Stimulated activated naive CD8-positive, alpha-beta T cell treated with anti-CD3 and anti-CD28 coated beads, Interleukin-15, Interleukin-2, amounts not matched to agents 100 U/mL and 50 U/mL, for 24 hours (primary cell): ENCODE data around the gene FNBP1.

Experiments
- ATAC-seq: fragments of 150-1000 bp; cut with Tn5 transposase; one replicate; pipeline ENCODE4 v1.10.0; 2021
- DNase-seq: peaks from one replicate; pipeline ENCODE4 v3.0.0; 2021

Gene FNBP1

GRCh38 chr9:129875181-129875611 lies 167.8 kb downstream of the FNBP1 start:
- DNase-seq (no peak), ATAC-seq (no peak)

- DNase-seq (no peak), ATAC-seq (no peak)
Observed at GRCh38 chr9:129874261-129875101, 168.5 kb downstream of the FNBP1 start.

GRCh38 chr9:129873563-129874190 lies 169.3 kb downstream of the FNBP1 start:
- ATAC-seq: no peak
- no peak for DNase-seq

DNA sequence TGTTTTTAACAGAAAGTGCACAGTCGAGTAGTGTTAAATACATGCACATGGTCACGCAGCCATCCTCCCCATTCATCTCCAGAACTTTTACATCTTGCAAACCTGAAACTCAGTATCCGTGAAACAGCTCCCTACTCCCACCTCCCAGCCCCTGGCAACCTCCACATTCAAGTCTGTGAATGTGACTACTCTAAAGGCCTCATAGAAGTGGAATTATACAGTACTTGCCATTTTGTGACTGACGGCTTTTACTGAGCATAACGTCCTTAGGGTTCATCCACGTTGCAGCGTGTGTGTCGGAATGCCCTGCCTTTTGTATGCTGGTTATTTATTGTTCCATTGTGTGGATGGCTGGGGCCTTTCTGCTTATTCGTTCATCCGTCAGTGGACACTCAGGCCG lies 171.9 kb downstream of the FNBP1 start:
- ATAC-seq: no peak

GRCh38 chr9:129869585-129870501 lies 173.1 kb downstream of the FNBP1 start:
- ATAC-seq (no peak), DNase-seq (no peak)

More for the DNA sequence above, 171.9 kb downstream of the FNBP1 start:
- DNase-seq: no peak

GRCh38 chr9:129868872-129869486 lies 174.0 kb downstream of the FNBP1 start:
- ATAC-seq (peak; percentile 88), DNase-seq (peak; percentile 81)

DNA sequence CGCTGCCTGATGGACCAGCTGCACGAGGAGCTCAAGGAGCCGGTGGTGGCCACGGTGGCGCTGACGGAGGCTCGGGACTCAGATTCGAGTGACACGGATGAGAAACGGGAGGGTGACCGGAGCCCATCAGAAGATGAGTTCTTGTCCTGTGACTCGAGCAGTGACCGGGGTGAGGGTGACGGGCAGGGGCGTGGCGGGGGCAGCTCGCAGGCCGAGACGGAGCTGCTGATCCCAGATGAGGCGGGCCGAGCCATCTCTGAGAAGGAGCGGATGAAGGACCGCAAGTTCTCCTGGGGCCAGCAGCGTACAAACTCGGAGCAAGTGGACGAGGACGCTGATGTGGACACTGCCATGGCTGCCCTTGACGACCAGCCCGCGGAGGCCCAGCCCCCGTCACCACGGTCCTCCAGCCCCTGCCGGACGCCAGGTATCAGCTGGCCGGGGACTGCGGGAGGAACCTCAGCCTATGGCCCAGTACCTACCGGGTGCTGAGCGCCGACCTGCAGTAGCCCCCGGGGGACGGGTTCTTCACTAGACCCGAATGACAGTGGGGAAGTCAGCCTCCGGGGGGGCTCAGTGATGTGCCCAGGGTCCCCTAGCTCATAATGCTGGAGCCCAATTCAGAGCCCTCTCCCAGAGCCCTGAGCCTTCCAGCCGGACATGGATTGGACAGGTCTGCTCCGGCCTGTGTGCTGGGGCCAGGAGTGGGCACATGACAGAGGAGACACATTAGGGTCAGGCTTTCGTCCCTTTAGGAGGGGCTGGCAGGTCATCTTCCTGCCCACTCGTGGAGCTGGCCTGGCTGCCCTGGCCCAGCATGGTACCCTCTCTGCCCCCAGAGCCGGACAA lies 174.7 kb downstream of the FNBP1 start:
- no peak for DNase-seq
- ATAC-seq: no peak

- peak; percentile 67 for DNase-seq
Observed at GRCh38 chr9:129867136-129868022, 175.6 kb downstream of the FNBP1 start.

DNA sequence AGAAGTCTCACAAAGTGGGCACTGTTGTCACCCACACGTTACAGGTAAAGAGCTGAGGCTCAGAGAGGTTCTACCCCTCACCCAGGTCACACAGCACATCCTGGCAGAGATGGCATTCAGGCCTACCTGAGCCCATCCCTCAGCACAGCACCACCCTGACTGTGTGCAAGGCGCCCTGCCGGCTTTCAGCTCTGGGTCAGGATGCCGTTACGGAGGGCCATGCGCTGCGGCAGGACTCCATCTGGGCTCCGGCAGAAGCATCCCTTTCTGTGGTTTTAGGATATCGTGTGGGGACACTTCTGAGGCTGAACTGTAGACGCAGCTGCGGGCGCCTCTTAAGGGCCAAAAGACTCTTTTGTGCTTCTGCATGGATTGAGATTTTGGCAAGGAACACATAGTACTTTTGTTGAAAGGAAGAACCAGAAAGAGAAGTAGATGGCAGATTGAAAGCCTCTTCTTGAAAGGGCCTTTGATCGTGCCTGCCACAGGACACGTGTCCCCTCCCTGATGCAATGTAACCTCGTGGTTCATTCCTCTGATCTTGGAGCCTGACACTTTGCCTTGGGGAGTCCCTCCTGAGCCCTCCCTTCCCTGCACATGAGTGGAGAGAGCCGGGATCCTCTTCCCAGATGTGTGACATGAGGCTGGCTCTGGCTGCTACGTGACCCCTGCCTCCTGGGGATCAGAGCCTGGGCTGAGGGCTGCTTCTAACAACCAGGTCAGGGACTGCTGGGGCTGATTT lies 176.4 kb downstream of the FNBP1 start:
- ATAC-seq: no peak

More at GRCh38 chr9:129867136-129868022, 175.6 kb downstream of the FNBP1 start:
- ATAC-seq: peak; percentile 2

DNA sequence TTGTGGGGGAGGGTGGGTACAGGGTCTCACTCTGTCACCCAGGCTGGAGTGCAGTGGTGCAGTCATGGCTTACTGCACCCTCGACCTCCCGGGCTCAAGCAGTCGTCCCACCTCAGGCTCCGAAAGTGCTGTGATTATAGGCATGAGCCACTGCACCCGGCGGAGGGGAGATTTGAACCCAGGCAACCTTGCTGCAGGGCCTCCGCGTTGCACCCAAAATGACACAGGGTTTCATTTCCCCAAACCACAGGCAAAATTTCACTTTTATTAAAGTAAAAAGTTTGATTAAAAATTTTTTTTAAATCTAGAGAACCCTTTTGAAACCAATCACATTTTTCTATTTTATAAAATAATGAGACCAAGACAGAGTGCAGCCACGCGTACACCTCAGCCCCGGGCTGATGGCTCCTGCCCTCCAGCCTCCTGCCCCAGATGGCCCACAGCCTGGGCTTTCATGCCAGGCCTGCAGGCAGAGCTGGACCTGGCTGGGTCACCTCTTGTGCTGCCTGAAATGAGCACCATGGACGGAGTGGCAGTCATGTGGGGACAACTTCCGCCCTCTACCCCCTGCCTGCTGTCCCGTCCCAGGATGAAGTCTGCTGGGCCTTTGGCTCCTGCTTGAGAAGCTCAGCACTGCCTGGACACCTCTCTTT lies 177.2 kb downstream of the FNBP1 start:
- no peak for ATAC-seq
- no peak for DNase-seq

More for the DNA sequence above, 176.4 kb downstream of the FNBP1 start:
- peak; percentile 39 for DNase-seq

DNA sequence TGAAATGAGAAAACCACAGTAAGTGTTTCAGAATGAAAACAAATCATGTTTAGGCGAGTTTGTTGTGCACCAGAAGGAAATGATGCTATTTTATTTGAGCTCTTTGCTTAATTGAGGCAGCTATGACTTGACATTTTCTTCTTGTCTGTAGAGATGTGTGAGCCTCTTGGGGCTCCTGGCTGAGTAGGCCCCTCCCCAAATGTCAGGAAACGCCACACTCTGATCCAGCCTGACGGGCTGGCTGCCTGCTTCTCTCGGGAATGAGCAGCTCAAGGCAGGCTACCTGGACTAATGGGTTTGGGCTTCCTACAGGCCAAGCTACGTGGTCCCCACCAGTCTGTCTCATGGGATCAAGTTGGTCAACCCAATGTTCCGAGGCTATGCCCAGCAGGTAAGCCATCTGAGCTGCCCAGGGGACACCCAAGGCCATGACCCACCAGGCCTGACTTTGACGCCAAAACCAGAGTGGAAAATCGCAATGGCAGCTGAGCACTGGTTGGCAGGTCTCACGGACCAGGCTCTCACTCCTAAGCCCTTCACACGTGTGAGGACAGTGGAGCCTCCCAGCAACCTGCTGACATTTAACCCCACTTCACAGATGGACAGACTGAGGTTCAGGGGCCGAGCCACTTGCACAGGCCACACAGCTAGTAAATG lies 177.9 kb downstream of the FNBP1 start:
- DNase-seq: no peak
- ATAC-seq: no peak

GRCh38 chr9:129863059-129863690 lies 179.8 kb downstream of the FNBP1 start:
- ATAC-seq: peak; percentile 83
- peak; percentile 79 for DNase-seq

- no peak for ATAC-seq
- no peak for DNase-seq
Observed at GRCh38 chr9:129861447-129861827, 181.6 kb downstream of the FNBP1 start.

GRCh38 chr9:129860653-129861446 lies 182.1 kb downstream of the FNBP1 start:
- ATAC-seq (peak; percentile 75), DNase-seq (peak; percentile 64)

- no peak for DNase-seq
- ATAC-seq: no peak
Observed at GRCh38 chr9:129858167-129858962, 184.6 kb downstream of the FNBP1 start.

DNA sequence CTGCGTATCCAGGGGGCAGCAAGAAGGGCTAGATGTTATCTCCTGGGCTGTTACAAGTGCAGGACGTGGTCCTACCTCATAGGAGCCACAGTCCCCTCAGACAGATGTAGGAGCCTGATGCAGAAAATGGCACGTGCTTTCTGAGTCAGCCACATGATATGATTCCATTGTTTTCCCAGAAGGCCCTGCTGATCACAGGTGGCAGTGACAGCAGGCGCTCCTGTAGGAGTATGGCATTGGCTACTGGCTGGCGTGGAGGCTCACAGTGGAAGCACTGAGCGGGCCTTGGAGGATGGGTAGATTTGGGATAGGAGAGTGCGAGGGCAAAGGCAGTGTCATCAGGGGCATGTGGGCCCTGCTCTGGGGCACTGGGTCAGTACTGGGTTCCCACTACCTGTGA lies 185.8 kb downstream of the FNBP1 start:
- ATAC-seq (no peak), DNase-seq (no peak)
